Caco-2 (cell line): ENCODE measurements around the gene TTC28. TPM values are rescaled to one million over a fixed set of nuclear protein-coding genes. Genes with fewer than 3 reads are reported as not detected.

Source experiments
- BruUV-seq: library from RNA; stranded (reverse); fragments of 400-500 nt; replicated peaks from 2 replicates; lab custom pipeline; 2021; lab: Mats Ljungman, UMichigan
- CTCF ChIA-PET: fragments of 300-600 bp; sonication (Branson Sonifier 250); formaldehyde crosslinking; loops from one replicate; lab custom pipeline; 2022; ENCODE audit warnings: antibody characterized with exemption; lab: Charles Lee
- POLR2A ChIA-PET: fragments of 300-600 bp; sonication (Branson Sonifier 250); formaldehyde crosslinking; loops from one replicate; lab custom pipeline; 2022; ENCODE audit warnings: antibody characterized with exemption; lab: Charles Lee
- DNase-seq, 2 experiments: peaks; one replicate each; pipeline versions ENCODE4 v3.0.0 to v3.0.0-alpha.2; 2020 to 2022
- H3K27me3 ChIP-seq: replicated peaks from 2 replicates; pipeline ENCODE4 v1.6.0; 2011; ENCODE audit warnings: low read length; ENCODE audit not compliant: control insufficient read depth, insufficient read depth
- H3K36me3 ChIP-seq: 2 replicates; pipeline ENCODE4 v1.5.1; 2011; ENCODE audit warnings: low read length; ENCODE audit not compliant: control insufficient read depth, insufficient read depth
- H3K4me1 ChIP-seq: fragments of 250-450 bp; sonication (Bioruptor Pico); 2 replicates; pipeline ENCODE4 v1.5.1; 2020; ENCODE audit warnings: mild to moderate bottlenecking
- H3K4me3 ChIP-seq: 2 replicates; pipeline ENCODE4 v1.5.1; 2011; ENCODE audit warnings: low read depth, mild to moderate bottlenecking, control low read depth, low read length
- H3K9me3 ChIP-seq: fragments of 250-450 bp; sonication (Bioruptor Pico); 2 replicates; pipeline ENCODE4 v1.5.1; 2020; ENCODE audit warnings: mild to moderate bottlenecking, moderate library complexity
- H3K27ac Mint-ChIP-seq: one replicate; pipeline ENCODE4 v1.8.0; 2022; ENCODE audit warnings: mixed read lengths; ENCODE audit not compliant: unreplicated experiment
- H3K27me3 Mint-ChIP-seq: one replicate; pipeline ENCODE4 v1.8.0; 2022; ENCODE audit warnings: mixed read lengths; ENCODE audit not compliant: insufficient read depth, unreplicated experiment
- H3K36me3 Mint-ChIP-seq: one replicate; pipeline ENCODE4 v1.8.0; 2022; ENCODE audit warnings: mild to moderate bottlenecking, mixed read lengths; ENCODE audit not compliant: insufficient read depth, unreplicated experiment
- H3K4me1 Mint-ChIP-seq: one replicate; pipeline ENCODE4 v1.8.0; 2022; ENCODE audit warnings: low read depth, mixed read lengths; ENCODE audit not compliant: unreplicated experiment
- H3K4me3 Mint-ChIP-seq: one replicate; pipeline ENCODE4 v1.8.0; 2022; ENCODE audit warnings: mild to moderate bottlenecking, moderate library complexity, mixed read lengths; ENCODE audit not compliant: unreplicated experiment
- H3K9me3 Mint-ChIP-seq: one replicate; pipeline ENCODE4 v1.8.0; 2022; ENCODE audit warnings: mixed read lengths; ENCODE audit not compliant: unreplicated experiment
- intact Hi-C: fragments of 100-400 bp; cut with micrococcal nuclease; formaldehyde crosslinking; loops from one replicate; pipeline ENCODE4 v1.10.0; 2022; ENCODE audit not compliant: unreplicated experiment
- total RNA-seq: library from RNA; stranded (reverse); gene quantifications from 2 replicates; pipeline ENCODE4 v1.2.3, GENCODE V29; 2022
- TF ChIP-seq, protein P1 (sequence below), 2 experiments: fragments of 200-600 bp in 1 of 2; IDR thresholded peaks; 1 replicate in 1 of 2; 2 replicates in 1 of 2; pipeline versions ENCODE4 v1.5.1 to v1.8.0; 2011 to 2022; ENCODE audit warnings: antibody characterized with exemption in 1 of 2, control low read depth in 1 of 2, inconsistent platforms in 1 of 2, low read depth in 1 of 2, low read length in 1 of 2, mild to moderate bottlenecking in 1 of 2, moderate library complexity in 1 of 2; ENCODE audit not compliant: insufficient read depth in 1 of 2, severe bottlenecking in 1 of 2, unreplicated experiment in 1 of 2

TTC28 gene
- total RNA-seq, 1 experiment from 2014 or later: 12.0 TPM

DNA sequence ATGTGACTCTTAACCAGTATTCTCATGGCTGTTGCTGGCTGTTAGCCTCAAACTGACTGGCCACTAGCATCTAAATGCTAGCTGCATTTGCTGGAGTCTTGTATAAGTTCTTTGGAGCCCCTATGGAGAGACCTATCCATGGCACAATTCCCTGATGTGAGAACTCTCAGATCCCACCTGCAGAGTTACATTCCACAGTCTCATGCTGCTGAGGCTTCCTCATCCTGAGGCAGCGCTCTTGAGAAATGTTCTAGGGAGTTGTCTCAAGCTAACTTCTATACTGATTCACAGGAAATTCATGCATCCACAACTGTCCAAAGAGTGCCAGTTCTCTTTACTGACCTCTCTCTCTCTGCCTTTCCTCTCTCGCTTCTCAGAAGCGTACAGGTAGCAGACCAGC, 542.6 kb downstream of the TTC28 start:
- Mint-ChIP-seq H3K4me3 (no peak overlapping the region), H3K9me3 (no peaks in the 10 kb centered on the region), H3K27ac (no peak overlapping the region), H3K4me1 (no peaks in the 10 kb centered on the region), H3K36me3 (no peaks in the 10 kb centered on the region), H3K27me3 (no peaks in the 10 kb centered on the region)
- no peak for DNase-seq
- intact Hi-C loops: no loop called here
- Histone ChIP-seq H3K27me3 (no peaks in the 10 kb centered on the region), H3K4me3 (no peak overlapping the region), H3K36me3 (no peaks in the 10 kb centered on the region), H3K9me3 (no peaks in the 10 kb centered on the region), H3K4me1 (no peaks in the 10 kb centered on the region; the same call in 1 of the 2 replicates)
- TF ChIP-seq, protein P1, sequence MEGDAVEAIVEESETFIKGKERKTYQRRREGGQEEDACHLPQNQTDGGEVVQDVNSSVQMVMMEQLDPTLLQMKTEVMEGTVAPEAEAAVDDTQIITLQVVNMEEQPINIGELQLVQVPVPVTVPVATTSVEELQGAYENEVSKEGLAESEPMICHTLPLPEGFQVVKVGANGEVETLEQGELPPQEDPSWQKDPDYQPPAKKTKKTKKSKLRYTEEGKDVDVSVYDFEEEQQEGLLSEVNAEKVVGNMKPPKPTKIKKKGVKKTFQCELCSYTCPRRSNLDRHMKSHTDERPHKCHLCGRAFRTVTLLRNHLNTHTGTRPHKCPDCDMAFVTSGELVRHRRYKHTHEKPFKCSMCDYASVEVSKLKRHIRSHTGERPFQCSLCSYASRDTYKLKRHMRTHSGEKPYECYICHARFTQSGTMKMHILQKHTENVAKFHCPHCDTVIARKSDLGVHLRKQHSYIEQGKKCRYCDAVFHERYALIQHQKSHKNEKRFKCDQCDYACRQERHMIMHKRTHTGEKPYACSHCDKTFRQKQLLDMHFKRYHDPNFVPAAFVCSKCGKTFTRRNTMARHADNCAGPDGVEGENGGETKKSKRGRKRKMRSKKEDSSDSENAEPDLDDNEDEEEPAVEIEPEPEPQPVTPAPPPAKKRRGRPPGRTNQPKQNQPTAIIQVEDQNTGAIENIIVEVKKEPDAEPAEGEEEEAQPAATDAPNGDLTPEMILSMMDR (IDR thresholded peaks at IDR 0.05; ENCODE audit: insufficient read depth in 1 of 2, low read depth in 1 of 2, low read length in 1 of 2, severe bottlenecking in 1 of 2, unreplicated experiment in 1 of 2): no peak
- CTCF ChIA-PET: no interaction called here
- no TSS peak for BruUV-seq
- POLR2A ChIA-PET: no interaction called here

DNA sequence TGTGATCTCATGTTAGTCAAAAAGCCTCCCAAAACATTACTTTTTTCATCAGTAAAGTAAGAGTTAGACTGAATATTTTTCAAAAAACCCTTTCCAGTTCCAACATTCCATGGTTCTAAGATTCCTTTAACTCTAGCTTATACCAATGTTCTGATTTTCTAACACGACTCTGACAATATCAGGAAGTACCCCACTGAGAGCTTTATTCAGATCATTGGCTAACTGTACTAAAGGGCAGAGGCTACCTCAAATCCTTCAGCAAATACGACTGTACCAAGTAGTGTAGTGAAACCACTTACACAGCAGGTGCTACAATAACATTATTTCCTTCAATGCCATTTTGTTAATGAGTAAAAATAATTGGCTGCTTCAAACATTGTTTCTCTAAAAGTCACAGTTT, 547.2 kb downstream of the TTC28 start:
- Histone ChIP-seq H3K36me3 (no peaks in the 10 kb centered on the region), H3K27me3 (no peaks in the 10 kb centered on the region), H3K9me3 (no peaks in the 10 kb centered on the region), H3K4me1 (no peaks in the 10 kb centered on the region), H3K4me3 (no peak overlapping the region)
- CTCF ChIA-PET: no interaction called here
- Mint-ChIP-seq H3K4me3 (no peak overlapping the region), H3K27ac (no peak overlapping the region), H3K4me1 (no peaks in the 10 kb centered on the region), H3K36me3 (no peaks in the 10 kb centered on the region), H3K9me3 (no peaks in the 10 kb centered on the region), H3K27me3 (no peaks in the 10 kb centered on the region)
- POLR2A ChIA-PET: no interaction called here
- no peak for DNase-seq
- intact Hi-C loops: no loop called here
- no TSS peak for BruUV-seq
- TF ChIP-seq, protein P1 (IDR thresholded peaks at IDR 0.05; ENCODE audit: insufficient read depth in 1 of 2, low read depth in 1 of 2, low read length in 1 of 2, severe bottlenecking in 1 of 2, unreplicated experiment in 1 of 2): no peak

DNA sequence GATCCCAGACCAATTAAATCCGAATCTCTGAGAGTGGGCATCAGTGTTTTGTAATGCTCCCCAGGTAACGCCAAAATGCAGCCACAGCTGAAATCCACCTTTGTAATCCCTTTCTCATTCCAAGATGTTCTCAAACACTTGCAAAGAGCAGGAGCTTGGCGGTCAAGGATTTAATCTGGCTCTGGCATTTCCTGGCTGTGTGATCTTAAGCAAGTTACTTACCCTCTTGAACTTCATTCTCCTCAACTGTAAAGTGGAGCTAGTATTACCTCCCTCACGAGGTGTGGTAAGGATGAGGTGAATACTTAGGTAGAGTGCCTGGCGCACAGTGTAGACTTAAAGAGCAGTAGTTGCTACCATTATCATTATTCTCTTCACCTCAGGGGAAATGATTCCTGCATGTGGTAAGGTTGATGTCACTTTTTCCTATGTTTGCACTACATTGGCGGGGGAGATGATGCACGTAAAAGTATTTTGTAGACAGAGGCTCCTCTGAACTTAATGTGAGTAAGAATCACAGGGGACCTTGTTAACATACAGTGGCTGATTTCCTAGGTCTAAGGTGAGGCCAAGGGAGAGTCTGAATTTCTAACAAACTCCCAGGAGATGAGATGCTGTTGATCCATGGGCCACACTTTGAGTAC, 550.2 kb downstream of the TTC28 start:
- Mint-ChIP-seq H3K9me3 (no peaks in the 10 kb centered on the region), H3K27ac (no peak overlapping the region), H3K4me1 (no peaks in the 10 kb centered on the region), H3K27me3 (no peaks in the 10 kb centered on the region), H3K36me3 (no peaks in the 10 kb centered on the region), H3K4me3 (no peak overlapping the region)
- H3K9me3 ChIP-seq: no peaks in the 10 kb centered on the region
- CTCF ChIA-PET: no interaction called here
- no peak overlapping the region for H3K4me3 ChIP-seq
- no peaks in the 10 kb centered on the region for H3K4me1 ChIP-seq
- no peak for DNase-seq
- POLR2A ChIA-PET: no interaction called here
- intact Hi-C loops: no loop called here
- no peaks in the 10 kb centered on the region for H3K27me3 ChIP-seq
- BruUV-seq: no TSS peak
- no peaks in the 10 kb centered on the region for H3K36me3 ChIP-seq
- TF ChIP-seq, protein P1 (IDR thresholded peaks at IDR 0.05; ENCODE audit: insufficient read depth in 1 of 2, low read depth in 1 of 2, low read length in 1 of 2, severe bottlenecking in 1 of 2, unreplicated experiment in 1 of 2): no peak
